ENCODE results near the gene C6orf89. TPM values are rescaled to one million over a fixed set of nuclear protein-coding genes. Genes with fewer than 3 reads are reported as not detected.

C6orf89 gene
- total and polyA plus RNA-seq, 2 of the 8 experiments (the other 6 are each of a cell fraction or from before 2014, with no cell fraction given): 4.6 to 12.3 TPM

DNA sequence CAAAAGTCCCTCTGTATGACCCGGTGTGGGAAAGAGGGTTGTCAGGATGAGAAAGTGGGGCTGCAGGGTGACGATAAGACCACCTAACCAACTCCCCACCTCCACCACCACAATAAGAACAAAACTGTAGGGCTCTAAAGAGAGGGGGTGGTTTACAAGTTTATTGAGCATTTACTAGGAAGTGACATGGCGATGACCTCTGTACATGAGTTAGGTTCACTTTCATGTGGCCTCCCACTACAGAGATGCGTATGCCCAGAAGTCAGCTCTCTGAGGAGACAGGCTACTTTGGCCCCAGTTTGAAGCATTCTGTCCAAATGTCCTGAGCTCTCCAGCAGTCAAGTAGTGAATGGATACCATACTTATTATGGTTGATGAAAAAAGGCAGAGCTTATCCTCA lies 40.1 kb downstream of the C6orf89 start:
- peaks cover 0 to 2% of the 10 kb centered on the region in 2 experiments for H4K20me1 ChIP-seq (replicated peaks in 1 of 2; ENCODE audit: control insufficient read depth in 1 of 2, insufficient read depth in 2 of 2, low read length in 2 of 2)
- H3K27ac ChIP-seq (ENCODE audit: low read depth, low read length): no peak overlapping the region
- no peak overlapping the region for H4K91ac ChIP-seq (replicated peaks; ENCODE audit: insufficient read length, low read length)
- POLR2A ChIA-PET (ENCODE audit: partially characterized antibody): no interaction called here
- H2BK5ac ChIP-seq (ENCODE audit: low read depth, low read length): no peak overlapping the region
- no peak overlapping the region for H4K5ac ChIP-seq (ENCODE audit: insufficient read length, low read depth, low read length)
- H3K4me3 ChIP-seq (ENCODE audit: extremely low read depth in 1 of 4, insufficient read depth in 2 of 4, low read depth in 3 of 4, low read length in 4 of 4): no peak overlapping the region
- no peaks in the 10 kb centered on the region for H3K9me3 ChIP-seq (ENCODE audit: insufficient read depth in 2 of 2, low read depth in 1 of 2, low read length in 1 of 2)
- no peak overlapping the region for H4K8ac ChIP-seq (ENCODE audit: extremely low read depth, insufficient read depth, low read length)
- H3K9ac ChIP-seq (replicated peaks in 1 of 4; ENCODE audit: extremely low read depth in 1 of 4, low read depth in 3 of 4, low read length in 3 of 4): no peak overlapping the region
- no peaks in the 10 kb centered on the region for H3K36me3 ChIP-seq (ENCODE audit: control insufficient read depth in 2 of 4, insufficient read depth in 4 of 4, low read length in 3 of 4)
- no peak overlapping the region for H2BK15ac ChIP-seq (ENCODE audit: low read length)
- H2BK12ac ChIP-seq (ENCODE audit: low read depth, low read length): no peak overlapping the region
- no peak overlapping the region for H3K4me2 ChIP-seq (ENCODE audit: insufficient read depth in 1 of 2, low read depth in 2 of 2, low read length in 2 of 2)
- H3K79me2 ChIP-seq (ENCODE audit: control insufficient read depth in 1 of 2, insufficient read depth in 2 of 2, low read length in 2 of 2): no peaks in the 10 kb centered on the region
- H3K18ac ChIP-seq (ENCODE audit: extremely low read depth, low read length): no peak overlapping the region
- no peak overlapping the region for H3K14ac ChIP-seq (ENCODE audit: insufficient read length)
- H2BK120ac ChIP-seq (replicated peaks; ENCODE audit: low read depth, low read length): no peak overlapping the region
- no peak overlapping the region for H2AK5ac ChIP-seq (ENCODE audit: low read depth, low read length)
- CTCF ChIA-PET (ENCODE audit: partially characterized antibody): interaction anchor here (0.5 kb wide), 1 partner anchor 26 kb away, joined by 3 read pairs; no protein-coding TSS in a partner anchor
- H3K4me1 ChIP-seq (replicated peaks in 1 of 4; ENCODE audit: control insufficient read depth in 3 of 4, insufficient read depth in 4 of 4, low read length in 3 of 4): no peaks in the 10 kb centered on the region
- H3K23ac ChIP-seq (ENCODE audit: insufficient read length): no peak overlapping the region
- H3K23me2 ChIP-seq (ENCODE audit: low read depth, low read length): no peaks in the 10 kb centered on the region
- WGBS, 2 experiments (ENCODE audit: extremely low coverage in 1 of 2, insufficient coverage in 1 of 2, insufficient read length in 1 of 2, insufficient replicate concordance in 2 of 2, low coverage in 1 of 2, low lambda C conversion rate in 2 of 2, missing lambda C conversion rate in 1 of 2): 81% methylated on average over 4 of the region's 4 CpGs; no CpG with 5 or more reads in 1 of the 2 experiments
- no peak overlapping the region for H3K56ac ChIP-seq (replicated peaks; ENCODE audit: insufficient read length, low read depth, low read length)
- H2BK20ac ChIP-seq (ENCODE audit: low read length): no peak overlapping the region
- no peaks in the 10 kb centered on the region for H3K27me3 ChIP-seq (replicated peaks in 1 of 4; ENCODE audit: control insufficient read depth in 3 of 4, extremely low read depth in 1 of 4, insufficient read depth in 3 of 4, low read length in 3 of 4)
- no peak overlapping the region for H2AFZ ChIP-seq (ENCODE audit: low read length)
- H3K79me1 ChIP-seq (ENCODE audit: low read depth, low read length): no peaks in the 10 kb centered on the region
- no peak overlapping the region for H3K4ac ChIP-seq (replicated peaks; ENCODE audit: insufficient read length, low read depth, low read length)
- no peak for FAIRE-seq
- DNase-seq (ENCODE audit: low read depth in 1 of 2, low spot score in 2 of 2): no peak
- TF ChIP-seq RBBP5 (IDR thresholded peaks at IDR 0.05; ENCODE audit: borderline replicate concordance, low read depth, low read length) (no peak), TBP (IDR thresholded peaks at IDR 0.05; ENCODE audit: low read depth, low read length) (no peak), YY1 (IDR thresholded peaks at IDR 0.05; ENCODE audit: low read depth, low read length) (no peak), FOSL1 (IDR thresholded peaks at IDR 0.05; ENCODE audit: insufficient read depth, low read depth, low read length) (no peak), GTF2F1 (IDR thresholded peaks at IDR 0.05; ENCODE audit: borderline replicate concordance, low read depth, low read length) (no peak), SP4 (IDR thresholded peaks at IDR 0.05; ENCODE audit: low read length) (no peak), HDAC6 (IDR thresholded peaks at IDR 0.05; ENCODE audit: low read depth, low read length) (no peak), EZH2 (IDR thresholded peaks at IDR 0.05; ENCODE audit: low read depth, low read length, severe bottlenecking) (no peak), TAF1 (IDR thresholded peaks at IDR 0.05; ENCODE audit: low read depth, low read length) (no peak), EP300 (IDR thresholded peaks at IDR 0.05; ENCODE audit: borderline replicate concordance in 1 of 2, low read depth in 2 of 2, low read length in 2 of 2) (no peak)
- TF ChIP-seq, protein P1, sequence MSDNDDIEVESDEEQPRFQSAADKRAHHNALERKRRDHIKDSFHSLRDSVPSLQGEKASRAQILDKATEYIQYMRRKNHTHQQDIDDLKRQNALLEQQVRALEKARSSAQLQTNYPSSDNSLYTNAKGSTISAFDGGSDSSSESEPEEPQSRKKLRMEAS (IDR thresholded peaks at IDR 0.05): no peak
- TF ChIP-seq, protein P2, sequence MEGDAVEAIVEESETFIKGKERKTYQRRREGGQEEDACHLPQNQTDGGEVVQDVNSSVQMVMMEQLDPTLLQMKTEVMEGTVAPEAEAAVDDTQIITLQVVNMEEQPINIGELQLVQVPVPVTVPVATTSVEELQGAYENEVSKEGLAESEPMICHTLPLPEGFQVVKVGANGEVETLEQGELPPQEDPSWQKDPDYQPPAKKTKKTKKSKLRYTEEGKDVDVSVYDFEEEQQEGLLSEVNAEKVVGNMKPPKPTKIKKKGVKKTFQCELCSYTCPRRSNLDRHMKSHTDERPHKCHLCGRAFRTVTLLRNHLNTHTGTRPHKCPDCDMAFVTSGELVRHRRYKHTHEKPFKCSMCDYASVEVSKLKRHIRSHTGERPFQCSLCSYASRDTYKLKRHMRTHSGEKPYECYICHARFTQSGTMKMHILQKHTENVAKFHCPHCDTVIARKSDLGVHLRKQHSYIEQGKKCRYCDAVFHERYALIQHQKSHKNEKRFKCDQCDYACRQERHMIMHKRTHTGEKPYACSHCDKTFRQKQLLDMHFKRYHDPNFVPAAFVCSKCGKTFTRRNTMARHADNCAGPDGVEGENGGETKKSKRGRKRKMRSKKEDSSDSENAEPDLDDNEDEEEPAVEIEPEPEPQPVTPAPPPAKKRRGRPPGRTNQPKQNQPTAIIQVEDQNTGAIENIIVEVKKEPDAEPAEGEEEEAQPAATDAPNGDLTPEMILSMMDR (IDR thresholded peaks at IDR 0.05; ENCODE audit: control extremely low read depth in 1 of 3, insufficient read depth in 1 of 3, low read depth in 1 of 3, low read length in 3 of 3): no peak
